LNCAP (cell line): Measurements from ENCODE around the gene PCDHGB1.

ENCODE experiments used
- TF ChIP-seq, protein P1 (sequence below): fragments of 450-650 bp; IDR thresholded peaks from 2 replicates; pipeline ENCODE4 v1.5.1; 2017; ENCODE audit warnings: mild to moderate bottlenecking

Gene PCDHGB1

DNA sequence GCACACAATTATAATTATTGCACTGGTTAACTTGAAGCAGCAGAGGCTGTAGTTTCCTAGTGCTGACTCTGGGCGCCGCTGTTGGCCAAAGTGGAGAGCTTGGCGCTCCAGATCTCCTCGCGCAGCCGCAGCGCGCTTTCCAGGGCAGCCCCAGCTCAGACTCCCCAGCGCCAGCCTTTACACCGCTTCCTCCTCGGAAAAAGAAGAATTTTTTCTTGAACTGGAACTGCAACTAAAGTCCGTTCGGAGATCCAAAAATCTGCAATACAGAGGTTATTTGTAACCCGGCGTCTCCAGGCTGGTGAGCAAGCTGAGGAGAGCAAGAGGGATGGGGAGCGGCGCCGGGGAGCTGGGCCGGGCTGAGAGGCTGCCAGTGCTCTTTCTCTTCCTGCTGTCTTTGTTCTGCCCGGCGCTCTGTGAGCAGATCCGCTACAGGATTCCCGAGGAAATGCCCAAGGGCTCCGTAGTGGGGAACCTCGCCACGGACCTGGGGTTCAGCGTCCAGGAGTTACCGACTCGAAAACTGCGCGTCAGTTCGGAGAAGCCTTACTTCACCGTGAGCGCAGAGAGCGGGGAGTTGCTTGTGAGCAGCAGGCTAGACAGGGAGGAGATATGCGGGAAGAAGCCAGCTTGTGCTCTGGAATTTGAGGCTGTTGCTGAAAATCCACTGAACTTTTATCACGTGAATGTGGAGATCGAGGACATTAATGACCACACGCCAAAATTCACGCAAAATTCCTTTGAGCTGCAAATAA lies 37.8 kb downstream of the PCDHGB1 start, which contains the start of gene PCDHGB4:
Gene PCDHGB4, plus strand, starts transcription at position 142 of the 755 bp plus-strand sequence. Its CDS starts 187 bp downstream, at position 329.
- TF ChIP-seq, protein P1, sequence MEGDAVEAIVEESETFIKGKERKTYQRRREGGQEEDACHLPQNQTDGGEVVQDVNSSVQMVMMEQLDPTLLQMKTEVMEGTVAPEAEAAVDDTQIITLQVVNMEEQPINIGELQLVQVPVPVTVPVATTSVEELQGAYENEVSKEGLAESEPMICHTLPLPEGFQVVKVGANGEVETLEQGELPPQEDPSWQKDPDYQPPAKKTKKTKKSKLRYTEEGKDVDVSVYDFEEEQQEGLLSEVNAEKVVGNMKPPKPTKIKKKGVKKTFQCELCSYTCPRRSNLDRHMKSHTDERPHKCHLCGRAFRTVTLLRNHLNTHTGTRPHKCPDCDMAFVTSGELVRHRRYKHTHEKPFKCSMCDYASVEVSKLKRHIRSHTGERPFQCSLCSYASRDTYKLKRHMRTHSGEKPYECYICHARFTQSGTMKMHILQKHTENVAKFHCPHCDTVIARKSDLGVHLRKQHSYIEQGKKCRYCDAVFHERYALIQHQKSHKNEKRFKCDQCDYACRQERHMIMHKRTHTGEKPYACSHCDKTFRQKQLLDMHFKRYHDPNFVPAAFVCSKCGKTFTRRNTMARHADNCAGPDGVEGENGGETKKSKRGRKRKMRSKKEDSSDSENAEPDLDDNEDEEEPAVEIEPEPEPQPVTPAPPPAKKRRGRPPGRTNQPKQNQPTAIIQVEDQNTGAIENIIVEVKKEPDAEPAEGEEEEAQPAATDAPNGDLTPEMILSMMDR = peak; percentile 46

DNA sequence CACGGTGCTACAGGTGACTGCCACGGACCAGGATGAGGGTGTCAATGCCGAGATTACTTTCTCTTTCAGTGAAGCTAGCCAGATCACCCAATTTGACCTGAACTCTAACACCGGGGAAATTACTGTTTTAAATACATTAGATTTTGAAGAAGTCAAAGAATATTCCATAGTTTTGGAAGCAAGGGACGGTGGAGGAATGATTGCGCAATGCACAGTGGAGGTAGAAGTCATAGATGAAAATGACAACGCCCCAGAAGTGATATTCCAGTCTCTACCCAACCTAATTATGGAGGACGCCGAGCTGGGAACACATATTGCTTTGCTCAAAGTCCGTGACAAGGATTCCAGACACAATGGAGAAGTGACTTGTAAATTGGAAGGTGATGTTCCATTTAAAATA lies 38.8 kb downstream of the PCDHGB1 start:
- TF ChIP-seq, protein P1 = no peak

DNA sequence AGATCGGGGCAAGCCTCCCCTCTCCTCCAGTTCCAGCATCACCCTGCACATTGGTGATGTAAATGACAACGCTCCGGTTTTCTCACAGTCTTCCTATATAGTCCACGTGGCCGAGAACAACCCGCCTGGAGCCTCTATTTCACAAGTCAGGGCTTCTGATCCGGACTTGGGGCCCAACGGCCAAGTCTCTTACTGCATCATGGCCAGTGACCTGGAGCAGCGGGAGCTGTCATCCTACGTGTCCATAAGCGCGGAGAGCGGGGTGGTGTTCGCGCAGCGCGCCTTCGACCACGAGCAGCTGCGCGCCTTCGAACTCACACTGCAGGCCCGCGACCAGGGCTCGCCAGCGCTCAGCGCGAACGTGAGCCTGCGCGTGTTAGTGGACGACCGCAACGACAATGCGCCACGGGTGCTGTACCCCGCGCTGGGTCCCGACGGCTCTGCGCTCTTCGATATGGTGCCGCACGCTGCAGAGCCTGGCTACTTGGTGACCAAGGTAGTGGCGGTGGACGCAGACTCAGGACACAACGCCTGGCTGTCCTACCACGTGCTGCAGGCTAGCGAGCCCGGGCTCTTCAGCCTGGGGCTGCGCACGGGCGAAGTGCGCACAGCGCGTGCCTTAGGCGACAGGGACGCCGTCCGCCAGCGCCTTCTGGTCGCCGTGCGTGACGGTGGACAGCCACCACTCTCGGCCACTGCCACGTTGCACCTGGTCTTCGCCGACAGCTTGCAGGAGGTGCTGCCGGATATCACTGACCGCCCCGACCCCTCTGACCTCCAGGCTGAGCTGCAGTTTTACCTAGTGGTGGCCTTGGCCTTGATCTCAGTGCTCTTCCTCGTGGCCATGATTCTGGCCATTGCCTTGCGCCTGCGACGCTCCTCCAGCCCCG lies 39.5 kb downstream of the PCDHGB1 start:
- TF ChIP-seq, protein P1 = no peak

DNA sequence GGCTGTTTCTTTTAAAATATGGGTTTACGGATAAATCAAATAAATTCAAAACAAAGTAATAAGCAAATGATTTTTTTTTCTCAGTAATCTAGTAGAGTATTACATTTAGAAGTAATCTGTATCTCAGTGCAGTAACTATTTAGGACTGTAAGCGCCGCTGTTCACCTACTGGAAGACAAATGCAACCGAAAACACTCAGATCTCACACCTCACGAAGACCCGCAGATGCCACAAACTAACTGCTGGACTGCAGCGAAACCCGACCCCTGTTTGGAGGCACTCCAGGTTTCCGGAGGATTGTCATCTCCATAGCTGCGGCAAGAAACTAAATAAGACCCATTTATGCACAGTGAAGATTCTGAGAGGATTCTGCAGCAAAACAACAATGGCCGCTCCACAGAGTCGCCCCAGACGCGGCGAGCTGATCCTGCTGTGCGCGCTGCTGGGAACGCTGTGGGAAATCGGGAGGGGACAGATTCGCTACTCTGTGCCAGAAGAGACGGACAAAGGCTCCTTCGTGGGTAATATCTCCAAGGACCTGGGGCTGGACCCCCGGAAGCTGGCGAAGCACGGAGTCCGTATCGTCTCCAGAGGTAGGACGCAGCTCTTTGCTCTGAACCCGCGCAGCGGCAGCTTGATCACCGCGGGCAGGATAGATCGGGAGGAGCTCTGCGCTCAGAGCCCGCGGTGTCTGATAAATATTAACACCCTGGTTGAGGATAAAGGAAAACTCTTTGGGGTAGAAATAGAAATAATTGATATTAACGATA lies 42.7 kb downstream of the PCDHGB1 start, which contains the start of gene PCDHGA8:
Gene PCDHGA8, plus strand, starts transcription at position 205 of the 770 bp plus-strand sequence. Its CDS starts 181 bp downstream, at position 386.
- TF ChIP-seq, protein P1 = peak; percentile 41; the same call in 1 of the 2 replicates

DNA sequence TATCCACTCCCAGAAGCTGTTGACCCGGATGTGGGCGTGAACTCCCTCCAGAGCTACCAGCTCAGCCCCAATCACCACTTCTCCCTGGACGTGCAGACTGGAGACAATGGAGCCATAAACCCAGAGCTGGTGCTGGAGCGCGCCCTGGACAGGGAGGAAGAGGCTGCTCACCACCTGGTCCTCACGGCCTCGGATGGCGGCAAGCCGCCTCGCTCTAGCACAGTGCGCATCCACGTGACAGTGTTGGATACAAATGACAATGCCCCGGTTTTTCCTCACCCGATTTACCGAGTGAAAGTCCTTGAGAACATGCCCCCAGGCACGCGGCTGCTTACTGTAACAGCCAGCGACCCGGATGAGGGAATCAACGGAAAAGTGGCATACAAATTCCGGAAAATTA lies 43.4 kb downstream of the PCDHGB1 start:
- TF ChIP-seq, protein P1 = no peak

DNA sequence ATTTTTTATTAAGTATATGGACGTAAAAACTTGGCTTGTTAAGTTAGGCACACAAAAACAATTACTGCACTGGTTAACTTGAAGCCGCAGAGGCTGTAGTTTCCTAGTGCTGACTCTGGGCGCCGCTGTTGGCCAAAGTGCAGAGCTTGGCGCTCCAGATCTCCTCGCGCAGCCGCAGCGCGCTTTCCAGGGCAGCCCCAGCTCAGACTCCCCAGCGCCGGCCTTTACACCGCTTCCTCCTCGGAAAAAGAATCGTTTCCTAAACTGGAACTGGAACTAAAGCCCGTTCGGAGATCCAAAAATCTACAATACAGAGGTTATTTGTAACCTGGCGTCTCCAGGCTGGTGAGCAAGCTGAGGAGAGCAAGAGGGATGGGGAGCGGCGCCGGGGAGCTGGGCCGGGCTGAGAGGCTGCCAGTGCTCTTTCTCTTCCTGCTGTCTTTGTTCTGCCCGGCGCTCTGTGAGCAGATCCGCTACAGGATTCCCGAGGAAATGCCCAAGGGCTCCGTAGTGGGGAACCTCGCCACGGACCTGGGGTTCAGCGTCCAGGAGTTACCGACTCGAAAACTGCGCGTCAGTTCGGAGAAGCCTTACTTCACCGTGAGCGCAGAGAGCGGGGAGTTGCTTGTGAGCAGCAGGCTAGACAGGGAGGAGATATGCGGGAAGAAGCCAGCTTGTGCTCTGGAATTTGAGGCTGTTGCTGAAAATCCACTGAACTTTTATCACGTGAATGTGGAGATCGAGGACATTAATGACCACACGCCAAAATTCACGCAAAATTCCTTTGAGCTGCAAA lies 48.1 kb downstream of the PCDHGB1 start, which contains the start of gene PCDHGB5:
Gene PCDHGB5, plus strand, starts transcription at position 192 of the 796 bp plus-strand sequence. Its CDS starts 181 bp downstream, at position 373.
- TF ChIP-seq, protein P1 = peak; percentile 76
